ENCODE measurements around the gene MRPL21. TPM values are rescaled to one million over a fixed set of nuclear protein-coding genes. Genes with fewer than 3 reads are reported as not detected.

MRPL21 gene
- total and polyA plus RNA-seq, 9 of the 15 experiments (the other 6 are each of a cell fraction or from before 2014, with no cell fraction given), result 196 to 618 (median 232) TPM

GRCh38 chr11:68893282-68893681, 10.3 kb downstream of the MRPL21 start:
- TF ChIP-seq MBD1 (CRISPR knock-in tag; IDR thresholded peaks at IDR 0.05) (no peak), FOXP1 (CRISPR knock-in tag; IDR thresholded peaks at IDR 0.05) (no peak), IRF2 (CRISPR knock-in tag; IDR thresholded peaks at IDR 0.05) (no peak), NCOA2 (IDR thresholded peaks at IDR 0.05; ENCODE audit: partially characterized antibody in 2 of 2) (no peak), HMGXB4 (CRISPR knock-in tag; IDR thresholded peaks at IDR 0.05) (no peak)
- Histone ChIP-seq H3K27me3 (ENCODE audit: control insufficient read depth in 2 of 2, insufficient read depth in 2 of 2, low read length in 2 of 2) (no peaks in the 10 kb centered on the region), H4K20me1 (replicated peaks; ENCODE audit: control insufficient read depth, insufficient read depth, low read length) (no peaks in the 10 kb centered on the region), H3K9me3 (replicated peaks; ENCODE audit: control insufficient read depth, insufficient read depth, low read depth, low read length) (no peaks in the 10 kb centered on the region), H3K4me1 (replicated peaks in 1 of 2; ENCODE audit: control insufficient read depth in 2 of 2, insufficient read depth in 2 of 2, low read length in 2 of 2) (peaks cover 0 to 14% of the 10 kb centered on the region in 2 experiments; a peak in 2 of 5 replicates), H2AFZ (ENCODE audit: low read depth, low read length) (no peak overlapping the region), H3K9me1 (ENCODE audit: control insufficient read depth, insufficient read depth, low read length) (no peaks in the 10 kb centered on the region), H3K4me2 (ENCODE audit: insufficient read depth, low read length) (no peak overlapping the region), H3K9ac (ENCODE audit: insufficient read depth in 1 of 2, low read depth in 2 of 2, low read length in 2 of 2) (no peak overlapping the region), H3K27ac (ENCODE audit: extremely low read depth, low read depth, low read length) (no peak overlapping the region), H3K36me3 (ENCODE audit: control insufficient read depth, insufficient read depth, low read length) (peaks cover 85% of the 10 kb centered on the region; the same call in 2 of the 3 replicates), H3K79me2 (ENCODE audit: control insufficient read depth, insufficient read depth, low read length) (no peaks in the 10 kb centered on the region), H3K4me3 (no peak overlapping the region)
- FAIRE-seq (no peak), DNase-seq (ENCODE audit: extremely low read depth in 1 of 4, low spot score in 3 of 4) (no peak), ATAC-seq (no peak)
- no TSS peak for BruUV-seq (replicated peaks)
- CTCF ChIA-PET (ENCODE audit: low intra/inter-chr PET ratio), result no interaction called here
- in situ Hi-C loops (cut with MboI), result no loop called here
- WGBS (ENCODE audit: insufficient coverage, low coverage, missing lambda C conversion rate), result 90% methylated on average over 5 of the region's 5 CpGs
- POLR2A ChIA-PET, result no interaction called here
- intact Hi-C loops (cut with micrococcal nuclease), result no loop called here

Measured in K562 (cell line).